Mammary epithelial cell (primary cell): ENCODE data around the gene FAM110A.
"Not testable (repeated sequence)": the region's sequence is repeated elsewhere in the genome, so short reads cannot be mapped to it uniquely, and the experiment has no call there.

ENCODE experiments used
- CTCF ChIP-seq, 2 donors: IDR thresholded peaks in 1 of 2; conservative IDR thresholded peaks in 1 of 2; 2 replicates each; pipeline ENCODE4 v1.5.1; 2011 to 2012; ENCODE audit warnings: inconsistent platforms in 2 of 2, low read length in 2 of 2, mild to moderate bottlenecking in 2 of 2, control low read depth in 1 of 2, low read depth in 1 of 2; ENCODE audit not compliant: insufficient read depth in 1 of 2; ENCODE audit errors: extremely low read depth in 1 of 2
- EZH2 ChIP-seq: IDR thresholded peaks from 2 replicates; pipeline ENCODE4 v1.6.1; 2012; ENCODE audit warnings: low read length, inconsistent platforms, borderline replicate concordance

DNA sequence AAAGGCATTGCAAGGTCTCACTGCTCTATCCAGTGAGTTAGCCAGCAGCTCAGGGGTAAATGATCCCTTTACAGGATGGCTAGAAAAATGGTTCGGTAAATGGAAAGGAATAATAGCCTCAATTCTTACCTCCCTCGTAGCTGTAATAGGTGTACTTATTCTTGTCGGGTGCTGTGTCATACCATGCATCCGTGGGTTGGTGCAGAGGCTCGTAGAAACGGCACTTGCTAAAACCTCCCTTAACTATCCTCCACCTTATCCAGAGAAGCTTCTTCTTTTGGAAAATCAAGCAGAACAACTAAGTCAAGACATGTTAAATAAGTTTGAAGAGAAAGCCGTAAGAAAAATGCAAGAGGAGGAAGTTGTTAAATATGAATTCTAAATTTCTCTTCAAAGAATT, 33.5 kb upstream of the FAM110A start:
- not testable (repeated sequence) for TF ChIP-seq CTCF (conservative IDR thresholded peaks at IDR 0.05 in 1 of 2, IDR thresholded peaks at IDR 0.05 in 1 of 2; ENCODE audit: extremely low read depth in 1 of 2, insufficient read depth in 1 of 2, low read depth in 1 of 2, low read length in 2 of 2); EZH2
